Measurements from ENCODE around the gene ZMYM2.

GRCh38 chr13:20064128-20064527, 105.6 kb downstream of the ZMYM2 start:
- TF ChIP-seq CTCF (IDR thresholded peaks at IDR 0.05) (no peak), POLR2A (IDR thresholded peaks at IDR 0.05) (no peak)

Measured in uterus (tissue), 2 donors.